C4-2B (cell line): ENCODE data around the gene TMEM61.

Source experiments
- H3K27ac ChIP-seq: fragments of 450-650 bp; 2 replicates; pipeline ENCODE4 v1.5.1; 2017
- CTCF ChIP-seq: fragments of 450-650 bp; conservative IDR thresholded peaks from 2 replicates; pipeline ENCODE4 v1.5.1; 2017; ENCODE audit warnings: mild to moderate bottlenecking
- ZFX ChIP-seq: fragments of 450-650 bp; IDR thresholded peaks from 2 replicates; pipeline ENCODE4 v1.6.1; 2017

Gene TMEM61

GRCh38 chr1:54965624-54966340 lies 14.6 kb upstream of the TMEM61 start:
- H3K27ac ChIP-seq, result no peak overlapping the region
- TF ChIP-seq ZFX (no peak), CTCF (no peak)

- no peak overlapping the region for H3K27ac ChIP-seq
- no peak for TF ChIP-seq ZFX
- TF ChIP-seq CTCF, result no peak
Measured at GRCh38 chr1:54967372-54967771, 13.1 kb upstream of the TMEM61 start.

- no peak overlapping the region for H3K27ac ChIP-seq
Measured at GRCh38 chr1:54968551-54968950, 11.9 kb upstream of the TMEM61 start.

GRCh38 chr1:54969879-54970278 lies 10.5 kb upstream of the TMEM61 start:
- no peak overlapping the region for H3K27ac ChIP-seq
- TF ChIP-seq ZFX, result no peak
- TF ChIP-seq CTCF, result no peak

More at GRCh38 chr1:54968551-54968950, 11.9 kb upstream of the TMEM61 start:
- TF ChIP-seq CTCF (no peak), ZFX (no peak)

GRCh38 chr1:54970901-54971300 lies 9.5 kb upstream of the TMEM61 start:
- no peak overlapping the region for H3K27ac ChIP-seq
- TF ChIP-seq CTCF (no peak), ZFX (no peak)

- no peak overlapping the region for H3K27ac ChIP-seq
- TF ChIP-seq CTCF (no peak), ZFX (no peak)
Measured at GRCh38 chr1:54971317-54971791, 9.1 kb upstream of the TMEM61 start.

GRCh38 chr1:54972436-54972835 lies 8.0 kb upstream of the TMEM61 start:
- H3K27ac ChIP-seq, result no peak overlapping the region
- no peak for TF ChIP-seq ZFX
